CD14-positive monocyte (primary cell): ENCODE data around the gene FAT1. TPM values are rescaled to one million over a fixed set of nuclear protein-coding genes. Genes with fewer than 3 reads are reported as not detected.

Experiments
- DNase-seq, 3 donors: peaks; one replicate each; pipeline ENCODE4 v3.0.0-alpha.2; 2011 to 2022
- H2AFZ ChIP-seq: 2 replicates; pipeline ENCODE4 v1.6.0; 2012; ENCODE audit warnings: mild to moderate bottlenecking, low read depth, low read length, inconsistent platforms; ENCODE audit not compliant: insufficient read depth, poor library complexity, severe bottlenecking
- H3K27ac ChIP-seq, 2 donors: 1 replicate in 1 of 2; 2 replicates in 1 of 2; pipeline ENCODE4 v1.5.1; 2012 to 2013; ENCODE audit warnings: low read length in 2 of 2, control low read depth in 1 of 2, inconsistent platforms in 1 of 2, low read depth in 1 of 2, mild to moderate bottlenecking in 1 of 2
- H3K27me3 ChIP-seq, 2 donors: one replicate each; pipeline versions ENCODE4 v1.6.0 to v1.6.1; 2011 to 2013; ENCODE audit warnings: low read length in 2 of 2; ENCODE audit not compliant: control insufficient read depth in 2 of 2, insufficient read depth in 2 of 2
- H3K36me3 ChIP-seq, 2 donors: replicated peaks in 1 of 2; 1 replicate in 1 of 2; 2 replicates in 1 of 2; pipeline versions ENCODE4 v1.5.1 to v1.6.1; 2012 to 2013; ENCODE audit warnings: low read length in 2 of 2, control low read depth in 1 of 2, inconsistent platforms in 1 of 2, mild to moderate bottlenecking in 1 of 2; ENCODE audit not compliant: insufficient read depth in 2 of 2, control insufficient read depth in 1 of 2
- H3K4me1 ChIP-seq, 2 donors: 1 replicate in 1 of 2; 2 replicates in 1 of 2; pipeline versions ENCODE4 v1.5.1 to v1.6.1; 2012 to 2013; ENCODE audit warnings: low read length in 2 of 2, control low read depth in 1 of 2, inconsistent platforms in 1 of 2, mild to moderate bottlenecking in 1 of 2, moderate library complexity in 1 of 2; ENCODE audit not compliant: insufficient read depth in 2 of 2, control insufficient read depth in 1 of 2
- H3K4me2 ChIP-seq: replicated peaks from 2 replicates; pipeline ENCODE3; 2012; ENCODE audit warnings: low read length, moderate library complexity, mild to moderate bottlenecking; ENCODE audit not compliant: poor library complexity, severe bottlenecking; ENCODE audit errors: extremely low read depth
- H3K4me3 ChIP-seq, 3 experiments: fragments of 200-600 bp in 1 of 3; sonication (generic) in 1 of 3; replicated peaks in 1 of 3; 1 replicate in 2 of 3; 2 replicates in 1 of 3; pipeline ENCODE4 v1.5.1; 2011 to 2013; ENCODE audit warnings: low read length in 3 of 3, mild to moderate bottlenecking in 3 of 3, control low read depth in 2 of 3, low read depth in 2 of 3, inconsistent platforms in 1 of 3, moderate library complexity in 1 of 3
- H3K79me2 ChIP-seq: 2 replicates; pipeline ENCODE4 v1.6.0; 2012; ENCODE audit warnings: mild to moderate bottlenecking, control low read depth, inconsistent platforms, low read length, moderate library complexity; ENCODE audit not compliant: insufficient read depth
- H3K9ac ChIP-seq: 2 replicates; pipeline ENCODE4 v1.6.0; 2017; ENCODE audit warnings: low read length, mild to moderate bottlenecking; ENCODE audit not compliant: insufficient read depth, poor library complexity, severe bottlenecking
- H3K9me3 ChIP-seq, 2 donors: replicated peaks in 1 of 2; 1 replicate in 1 of 2; 2 replicates in 1 of 2; pipeline versions ENCODE4 v1.5.1 to v1.6.1; 2012 to 2013; ENCODE audit warnings: low read length in 2 of 2, control low read depth in 1 of 2; ENCODE audit not compliant: control insufficient read depth in 1 of 2, insufficient read depth in 1 of 2
- H4K20me1 ChIP-seq: 2 replicates; pipeline ENCODE4 v1.6.0; 2012; ENCODE audit warnings: mild to moderate bottlenecking, low read length, control low read depth, moderate library complexity; ENCODE audit not compliant: insufficient read depth
- H3K27ac Mint-ChIP-seq, 7 donors: one replicate each; pipeline ENCODE4 v1.8.0; 2020; ENCODE audit warnings: mild to moderate bottlenecking in 7 of 7, mixed read lengths in 7 of 7, moderate library complexity in 6 of 7, inconsistent platforms in 2 of 7
- H3K27me3 Mint-ChIP-seq, 3 donors: one replicate each; pipeline ENCODE4 v1.8.0; 2021 to 2022; ENCODE audit warnings: low read depth in 3 of 3, mild to moderate bottlenecking in 3 of 3, mixed read lengths in 3 of 3, moderate library complexity in 3 of 3, inconsistent platforms in 1 of 3
- H3K36me3 Mint-ChIP-seq, 2 donors: one replicate each; pipeline ENCODE4 v1.8.0; 2020; ENCODE audit warnings: mixed read lengths in 2 of 2, inconsistent platforms in 1 of 2, mild to moderate bottlenecking in 1 of 2
- H3K4me1 Mint-ChIP-seq: one replicate; pipeline ENCODE4 v1.8.0; 2020; ENCODE audit warnings: mild to moderate bottlenecking, mixed read lengths
- H3K4me3 Mint-ChIP-seq, 2 donors: one replicate each; pipeline ENCODE4 v1.8.0; 2020; ENCODE audit warnings: mild to moderate bottlenecking in 2 of 2, mixed read lengths in 2 of 2, moderate library complexity in 1 of 2
- H3K9me3 Mint-ChIP-seq, 7 donors: one replicate each; pipeline ENCODE4 v1.8.0; 2020 to 2022; ENCODE audit warnings: mixed read lengths in 7 of 7, mild to moderate bottlenecking in 6 of 7, moderate library complexity in 6 of 7, inconsistent platforms in 2 of 7
- WGBS: methylation state at CpG from one replicate; pipeline ENCODE4 v1.1.5; 2013; ENCODE audit warnings: missing lambda C conversion rate; ENCODE audit not compliant: insufficient coverage; 5-methylcytosine and 5-hydroxymethylcytosine counted together
- intact Hi-C, 2 donors: fragments of 100-400 bp; cut with micrococcal nuclease; formaldehyde crosslinking; loops; one replicate each; pipeline versions ENCODE4 v1.15.0 to v1.15.1; 2023
- polyA plus RNA-seq, 3 donors: library from polyadenylated mRNA; depleted of rRNA in 1 of 3; unstranded in 2 of 3; stranded (reverse) in 1 of 3; fragments of 300-500 nt in 2 of 3; fragments of >200 nt in 1 of 3; fragmentation: Illumina TruSeq in 2 of 3; gene quantifications; 1 replicate in 2 of 3; 2 replicates in 1 of 3; pipeline ENCODE4 v1.2.3, GENCODE V29; 2012 to 2021
- TF ChIP-seq, protein P1 (sequence below): fragments of 200-600 bp; IDR thresholded peaks from one replicate; pipeline ENCODE4 v1.8.0; 2022; ENCODE audit warnings: antibody characterized with exemption, mild to moderate bottlenecking

The FAT1 gene
- polyA plus RNA-seq, 3 donors = not detected

DNA sequence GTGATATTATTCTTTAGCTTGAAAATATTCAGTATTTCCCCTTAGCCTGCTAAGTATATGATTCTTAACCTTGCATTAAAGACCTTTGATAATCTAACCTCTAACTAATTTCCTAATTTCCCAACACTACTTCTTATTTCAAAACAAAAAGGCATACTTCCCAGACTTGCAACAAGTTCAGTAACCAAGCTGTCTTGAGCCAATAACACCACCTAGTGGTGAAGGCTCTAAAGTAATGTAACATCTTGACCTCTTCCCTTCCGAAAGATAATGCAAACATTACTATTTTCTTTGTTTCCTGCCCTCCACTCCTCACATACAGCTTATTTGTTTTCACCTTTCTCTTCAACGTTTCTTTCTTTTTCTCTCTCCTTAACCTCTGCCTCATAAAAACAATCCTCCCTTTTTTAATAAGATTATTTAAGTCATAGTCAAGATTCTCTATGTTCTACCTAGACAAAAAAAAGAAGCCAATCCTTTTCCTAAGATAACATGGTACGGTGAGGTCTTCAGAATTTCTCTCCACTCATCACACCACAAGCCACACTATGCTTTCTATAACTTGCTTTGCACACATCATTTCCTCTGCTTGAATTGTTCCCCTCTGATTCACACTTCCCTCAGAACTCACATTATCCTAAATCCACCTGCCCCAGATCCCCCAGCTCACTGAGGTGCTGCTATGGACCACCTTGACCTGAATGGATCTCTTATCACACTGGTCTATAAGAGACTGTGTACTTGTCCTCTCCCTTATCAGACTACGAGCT is 3.5 kb downstream of the FAT1 start:
- Mint-ChIP-seq H3K36me3 (peaks cover 0 to 5% of the 10 kb centered on the region in 2 donors), H3K4me1 (peaks cover 4% of the 10 kb centered on the region), H3K27me3 (peaks cover 29 to 36% (median 33%) of the 10 kb centered on the region in 3 donors), H3K9me3 (peaks cover 4 to 28% (median 20%) of the 10 kb centered on the region in 7 donors), H3K4me3 (no peak overlapping the region), H3K27ac (no peak overlapping the region)
- WGBS = 94% methylated on average over 2 of the region's 4 CpGs
- Histone ChIP-seq H2AFZ (no peak overlapping the region), H3K4me1 (peaks cover 0 to 3% of the 10 kb centered on the region in 2 donors), H3K79me2 (no peaks in the 10 kb centered on the region), H3K36me3 (no peaks in the 10 kb centered on the region), H4K20me1 (no peaks in the 10 kb centered on the region), H3K9me3 (peaks cover 19 to 41% of the 10 kb centered on the region in 2 donors), H3K27ac (no peak overlapping the region), H3K4me3 (no peak overlapping the region), H3K4me2 (no peak overlapping the region), H3K27me3 (peaks cover 25 to 42% of the 10 kb centered on the region in 2 donors), H3K9ac (no peak overlapping the region)
- intact Hi-C loops = no loop called here
- TF ChIP-seq, protein P1, sequence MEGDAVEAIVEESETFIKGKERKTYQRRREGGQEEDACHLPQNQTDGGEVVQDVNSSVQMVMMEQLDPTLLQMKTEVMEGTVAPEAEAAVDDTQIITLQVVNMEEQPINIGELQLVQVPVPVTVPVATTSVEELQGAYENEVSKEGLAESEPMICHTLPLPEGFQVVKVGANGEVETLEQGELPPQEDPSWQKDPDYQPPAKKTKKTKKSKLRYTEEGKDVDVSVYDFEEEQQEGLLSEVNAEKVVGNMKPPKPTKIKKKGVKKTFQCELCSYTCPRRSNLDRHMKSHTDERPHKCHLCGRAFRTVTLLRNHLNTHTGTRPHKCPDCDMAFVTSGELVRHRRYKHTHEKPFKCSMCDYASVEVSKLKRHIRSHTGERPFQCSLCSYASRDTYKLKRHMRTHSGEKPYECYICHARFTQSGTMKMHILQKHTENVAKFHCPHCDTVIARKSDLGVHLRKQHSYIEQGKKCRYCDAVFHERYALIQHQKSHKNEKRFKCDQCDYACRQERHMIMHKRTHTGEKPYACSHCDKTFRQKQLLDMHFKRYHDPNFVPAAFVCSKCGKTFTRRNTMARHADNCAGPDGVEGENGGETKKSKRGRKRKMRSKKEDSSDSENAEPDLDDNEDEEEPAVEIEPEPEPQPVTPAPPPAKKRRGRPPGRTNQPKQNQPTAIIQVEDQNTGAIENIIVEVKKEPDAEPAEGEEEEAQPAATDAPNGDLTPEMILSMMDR = no peak
- no peak for DNase-seq

DNA sequence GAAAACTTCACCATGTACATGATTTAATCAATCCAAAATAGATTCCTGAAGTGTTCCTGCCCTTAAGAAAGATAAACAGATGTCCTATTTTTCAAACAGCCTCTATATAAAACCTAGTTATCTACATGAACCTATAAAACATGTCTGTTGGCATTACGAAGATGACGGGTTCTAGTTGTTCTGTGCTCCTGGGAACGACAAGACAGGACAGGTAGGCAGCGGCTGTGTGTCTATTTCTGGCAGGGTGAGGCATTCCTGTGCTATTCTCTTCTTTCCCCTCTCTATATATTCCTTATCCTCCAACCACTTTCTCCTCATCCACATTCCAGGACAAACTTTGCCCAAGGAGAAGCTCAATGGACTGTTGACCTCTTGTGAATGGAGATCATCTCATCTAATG is 6.1 kb downstream of the FAT1 start:
- H3K4me3 Mint-ChIP-seq = no peak overlapping the region
- TF ChIP-seq, protein P1 = no peak
- peaks cover 12 to 20% (median 15%) of the 10 kb centered on the region in 3 donors for H3K27me3 Mint-ChIP-seq
- Histone ChIP-seq H3K4me2 (no peak overlapping the region), H3K9ac (no peak overlapping the region), H2AFZ (no peak overlapping the region), H3K4me3 (no peak overlapping the region), H3K4me1 (no peaks in the 10 kb centered on the region), H3K36me3 (no peaks in the 10 kb centered on the region), H3K9me3 (peaks cover 25 to 26% of the 10 kb centered on the region in 2 donors), H3K27me3 (peaks cover 8 to 20% of the 10 kb centered on the region in 2 donors), H3K27ac (no peak overlapping the region), H3K79me2 (no peaks in the 10 kb centered on the region), H4K20me1 (no peaks in the 10 kb centered on the region)
- DNase-seq = no peak
- H3K36me3 Mint-ChIP-seq = no peaks in the 10 kb centered on the region
- H3K9me3 Mint-ChIP-seq = peaks cover 9 to 29% (median 19%) of the 10 kb centered on the region in 7 donors
- no peaks in the 10 kb centered on the region for H3K4me1 Mint-ChIP-seq
- WGBS = 88% methylated on average over 3 of the region's 4 CpGs
- intact Hi-C loops = no loop called here
- H3K27ac Mint-ChIP-seq = no peak overlapping the region
